Nephron (organoid): ENCODE data around the gene KCNJ16.

Experiments
- H3K27ac Mint-ChIP-seq, 3 experiments: 2 replicates each; pipeline ENCODE4 v1.8.0; 2020; ENCODE audit warnings: mixed read lengths in 3 of 3, mild to moderate bottlenecking in 2 of 3, moderate library complexity in 1 of 3
- H3K27me3 Mint-ChIP-seq: 2 replicates; pipeline ENCODE4 v1.8.0; 2021; ENCODE audit warnings: low read depth, mild to moderate bottlenecking, moderate library complexity, mixed read lengths
- H3K36me3 Mint-ChIP-seq: 2 replicates; pipeline ENCODE4 v1.8.0; 2020; ENCODE audit warnings: low read depth, mixed read lengths
- H3K4me1 Mint-ChIP-seq: 2 replicates; pipeline ENCODE4 v1.8.0; 2020; ENCODE audit warnings: mixed read lengths
- H3K4me3 Mint-ChIP-seq, 3 experiments: 2 replicates each; pipeline ENCODE4 v1.8.0; 2020; ENCODE audit warnings: mild to moderate bottlenecking in 3 of 3, mixed read lengths in 3 of 3, moderate library complexity in 2 of 3
- H3K9me3 Mint-ChIP-seq: 2 replicates; pipeline ENCODE4 v1.8.0; 2020; ENCODE audit warnings: mixed read lengths
- TF ChIP-seq, protein P1 (sequence below), 3 experiments: fragments of 200-600 bp; sonication (generic); IDR thresholded peaks; one replicate each; pipeline ENCODE4 v1.5.0; 2021; ENCODE audit warnings: antibody characterized with exemption in 3 of 3; ENCODE audit not compliant: unreplicated experiment in 3 of 3

Gene KCNJ16

DNA sequence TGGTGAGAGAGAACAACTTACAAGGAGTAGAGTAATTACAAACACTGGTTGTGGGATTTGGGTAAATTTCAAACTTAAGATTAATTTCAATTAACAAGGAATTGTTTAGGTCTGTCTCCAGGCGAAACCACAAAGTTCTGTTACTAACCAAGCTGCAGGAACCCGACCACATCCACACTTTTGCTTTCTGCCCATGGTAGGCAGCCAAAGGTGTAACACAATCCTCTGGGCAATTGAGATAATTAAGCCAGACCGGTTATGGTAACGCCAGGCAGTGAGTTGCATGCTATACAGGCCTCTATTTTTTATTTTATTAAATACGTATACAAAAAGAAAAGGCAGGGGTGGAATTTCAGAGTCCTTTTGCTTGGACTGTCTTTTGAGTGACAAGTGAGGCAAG, 106.4 kb downstream of the KCNJ16 start:
- Mint-ChIP-seq H3K27ac (no peak overlapping the region), H3K4me3 (no peak overlapping the region), H3K27me3 (no peaks in the 10 kb centered on the region), H3K9me3 (no peaks in the 10 kb centered on the region), H3K4me1 (no peaks in the 10 kb centered on the region), H3K36me3 (peaks cover 9% of the 10 kb centered on the region)
- TF ChIP-seq, protein P1, sequence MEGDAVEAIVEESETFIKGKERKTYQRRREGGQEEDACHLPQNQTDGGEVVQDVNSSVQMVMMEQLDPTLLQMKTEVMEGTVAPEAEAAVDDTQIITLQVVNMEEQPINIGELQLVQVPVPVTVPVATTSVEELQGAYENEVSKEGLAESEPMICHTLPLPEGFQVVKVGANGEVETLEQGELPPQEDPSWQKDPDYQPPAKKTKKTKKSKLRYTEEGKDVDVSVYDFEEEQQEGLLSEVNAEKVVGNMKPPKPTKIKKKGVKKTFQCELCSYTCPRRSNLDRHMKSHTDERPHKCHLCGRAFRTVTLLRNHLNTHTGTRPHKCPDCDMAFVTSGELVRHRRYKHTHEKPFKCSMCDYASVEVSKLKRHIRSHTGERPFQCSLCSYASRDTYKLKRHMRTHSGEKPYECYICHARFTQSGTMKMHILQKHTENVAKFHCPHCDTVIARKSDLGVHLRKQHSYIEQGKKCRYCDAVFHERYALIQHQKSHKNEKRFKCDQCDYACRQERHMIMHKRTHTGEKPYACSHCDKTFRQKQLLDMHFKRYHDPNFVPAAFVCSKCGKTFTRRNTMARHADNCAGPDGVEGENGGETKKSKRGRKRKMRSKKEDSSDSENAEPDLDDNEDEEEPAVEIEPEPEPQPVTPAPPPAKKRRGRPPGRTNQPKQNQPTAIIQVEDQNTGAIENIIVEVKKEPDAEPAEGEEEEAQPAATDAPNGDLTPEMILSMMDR (IDR thresholded peaks at IDR 0.05; ENCODE audit: unreplicated experiment in 3 of 3) = no peak

DNA sequence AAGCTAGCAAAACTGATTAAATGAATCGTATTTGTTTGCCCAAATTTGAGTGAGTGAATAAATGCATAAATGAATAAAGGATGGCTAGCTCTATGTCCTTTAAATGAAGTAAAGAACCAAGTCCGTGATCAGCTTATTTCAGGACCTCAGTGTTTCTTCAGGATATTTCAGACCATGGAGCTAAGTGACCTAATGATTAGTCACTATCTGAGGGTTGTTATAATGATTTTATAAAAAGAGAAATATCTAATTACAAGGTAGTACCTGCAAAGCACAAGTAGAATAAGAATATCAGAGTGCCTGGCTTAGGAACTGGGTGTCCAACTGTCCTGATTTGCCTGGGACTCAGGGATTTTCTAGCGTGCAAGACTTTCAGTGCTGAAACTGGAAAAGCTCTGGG, 106.8 kb downstream of the KCNJ16 start:
- Mint-ChIP-seq H3K4me3 (no peak overlapping the region), H3K36me3 (peaks cover 7% of the 10 kb centered on the region), H3K27ac (no peak overlapping the region), H3K27me3 (no peaks in the 10 kb centered on the region), H3K4me1 (no peaks in the 10 kb centered on the region), H3K9me3 (no peaks in the 10 kb centered on the region)
- TF ChIP-seq, protein P1 (IDR thresholded peaks at IDR 0.05; ENCODE audit: unreplicated experiment in 3 of 3) = no peak

DNA sequence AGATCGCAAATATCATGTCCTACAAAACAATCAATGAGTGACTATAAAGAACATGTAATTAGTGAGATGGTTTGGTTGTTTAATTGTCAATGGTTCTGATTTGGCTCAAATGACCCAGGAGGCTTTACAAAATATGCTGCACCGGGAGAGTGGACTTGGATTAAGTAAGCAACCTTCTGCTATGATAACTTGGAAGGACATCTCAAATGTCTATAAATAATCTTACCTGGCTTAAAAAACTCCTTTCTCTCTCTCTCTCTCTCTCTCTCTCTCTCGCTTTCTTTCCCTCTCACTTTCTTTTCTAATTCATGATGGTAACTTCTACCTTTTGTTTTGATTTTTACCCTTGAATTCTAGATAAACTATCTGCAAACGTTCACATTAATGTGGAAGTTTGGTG, 108.5 kb downstream of the KCNJ16 start:
- H3K36me3 Mint-ChIP-seq = no peaks in the 10 kb centered on the region
- H3K9me3 Mint-ChIP-seq = no peaks in the 10 kb centered on the region
- TF ChIP-seq, protein P1 (IDR thresholded peaks at IDR 0.05; ENCODE audit: unreplicated experiment in 3 of 3) = no peak
- H3K27me3 Mint-ChIP-seq = peaks cover 1% of the 10 kb centered on the region
- no peak overlapping the region for H3K4me3 Mint-ChIP-seq
- no peaks in the 10 kb centered on the region for H3K4me1 Mint-ChIP-seq
- no peak overlapping the region for H3K27ac Mint-ChIP-seq

DNA sequence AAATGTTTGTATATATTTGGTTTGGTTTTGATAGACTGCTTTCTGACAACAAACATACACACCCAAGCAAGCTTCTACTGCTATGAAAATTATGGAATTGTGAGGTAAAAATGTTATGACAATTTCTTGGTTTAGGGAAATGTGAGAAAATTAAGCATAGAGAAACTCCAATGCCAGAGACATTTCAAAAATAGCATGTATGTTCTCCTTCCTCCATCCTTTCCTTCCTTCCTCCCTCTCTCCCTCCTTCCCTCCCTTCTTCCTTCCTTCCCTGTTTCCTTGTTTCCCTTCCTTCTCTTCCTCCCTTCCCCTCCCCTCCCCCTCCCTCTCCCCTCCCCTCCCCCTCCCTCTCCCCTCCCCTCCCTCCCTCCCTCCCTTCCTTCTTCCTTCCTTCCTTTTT, 109.2 kb downstream of the KCNJ16 start:
- H3K36me3 Mint-ChIP-seq = no peaks in the 10 kb centered on the region
- no peak overlapping the region for H3K27ac Mint-ChIP-seq
- no peak overlapping the region for H3K4me3 Mint-ChIP-seq
- no peaks in the 10 kb centered on the region for H3K4me1 Mint-ChIP-seq
- TF ChIP-seq, protein P1 (IDR thresholded peaks at IDR 0.05; ENCODE audit: unreplicated experiment in 3 of 3) = no peak
- H3K9me3 Mint-ChIP-seq = no peaks in the 10 kb centered on the region
- peaks cover 3% of the 10 kb centered on the region for H3K27me3 Mint-ChIP-seq

DNA sequence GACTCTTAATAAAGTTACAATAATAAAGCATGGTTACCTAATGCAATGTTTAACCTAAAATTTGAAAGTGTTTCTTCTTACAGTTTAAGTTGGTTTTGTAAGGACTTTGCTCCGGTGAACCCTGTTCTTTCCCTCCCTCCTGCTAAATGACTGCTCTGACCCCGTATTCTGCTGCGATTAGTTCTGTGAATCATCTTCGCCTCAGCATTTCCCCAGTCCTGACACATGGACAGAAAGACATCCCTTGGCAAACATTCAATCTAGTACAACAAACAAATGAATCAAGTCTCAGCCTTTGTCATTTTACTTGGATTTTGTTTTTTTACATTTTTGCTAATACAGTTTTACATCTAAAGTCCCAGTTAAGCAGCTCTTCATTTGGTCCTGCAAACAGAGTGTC, 109.7 kb downstream of the KCNJ16 start:
- Mint-ChIP-seq H3K27ac (peak overlapping the region in 2 of 3 experiments; percentile 2 to 51), H3K4me3 (no peak overlapping the region), H3K9me3 (no peaks in the 10 kb centered on the region), H3K36me3 (no peaks in the 10 kb centered on the region), H3K4me1 (no peaks in the 10 kb centered on the region), H3K27me3 (peaks cover 3% of the 10 kb centered on the region)
- TF ChIP-seq, protein P1 (IDR thresholded peaks at IDR 0.05; ENCODE audit: unreplicated experiment in 3 of 3) = no peak
